ENCODE measurements around the gene POU3F1. TPM values are rescaled to one million over a fixed set of nuclear protein-coding genes. Genes with fewer than 3 reads are reported as not detected.

The POU3F1 gene
- total RNA-seq, 4 donors from 2014 or later: 0.20 TPM; not detected in 3

GRCh38 chr1:38062361-38063288 lies 16.0 kb upstream of the POU3F1 start:
- H3K27ac ChIP-seq: no peak overlapping the region
- no peaks in the 10 kb centered on the region for H3K36me3 ChIP-seq
- no peak for ATAC-seq
- no peaks in the 10 kb centered on the region for H3K4me1 ChIP-seq
- H3K27me3 ChIP-seq: peaks cover 6% of the 10 kb centered on the region
- no peaks in the 10 kb centered on the region for H3K9me3 ChIP-seq
- WGBS, 2 donors (ENCODE audit: low coverage in 1 of 2): 69 to 93% methylated on average over 3 to 4 of the region's 6 CpGs
- no peak for TF ChIP-seq POLR2AphosphoS5 (IDR thresholded peaks at IDR 0.05)
- no peak overlapping the region for H3K4me3 ChIP-seq

- ATAC-seq: no peak
- Histone ChIP-seq H3K4me1 (no peaks in the 10 kb centered on the region), H3K36me3 (no peaks in the 10 kb centered on the region), H3K9me3 (no peaks in the 10 kb centered on the region), H3K4me3 (no peak overlapping the region), H3K27ac (no peak overlapping the region), H3K27me3 (no peaks in the 10 kb centered on the region)
- no peak for TF ChIP-seq POLR2A (IDR thresholded peaks at IDR 0.05)
- TF ChIP-seq POLR2AphosphoS5 (IDR thresholded peaks at IDR 0.05): no peak
- no peak for TF ChIP-seq CTCF (IDR thresholded peaks at IDR 0.05)
- no peak for TF ChIP-seq EP300 (IDR thresholded peaks at IDR 0.05)
- 81% methylated on average over 4 of the region's 7 CpGs; no CpG with 5 or more reads in 1 of the 2 donors for WGBS, 2 donors (ENCODE audit: low coverage in 1 of 2)
Observed at GRCh38 chr1:38061883-38062328, 15.3 kb upstream of the POU3F1 start.

- 82 to 100% methylated on average over 1 of the region's 1 CpG for WGBS, 2 donors (ENCODE audit: low coverage in 1 of 2)
- TF ChIP-seq POLR2A (IDR thresholded peaks at IDR 0.05): no peak
- TF ChIP-seq POLR2AphosphoS5 (IDR thresholded peaks at IDR 0.05): no peak
Observed at GRCh38 chr1:38061290-38061689, 14.7 kb upstream of the POU3F1 start.

GRCh38 chr1:38060498-38060897 lies 13.9 kb upstream of the POU3F1 start:
- no peaks in the 10 kb centered on the region for H3K9me3 ChIP-seq
- peaks cover under 1% of the 10 kb centered on the region for H3K27me3 ChIP-seq
- H3K36me3 ChIP-seq: no peaks in the 10 kb centered on the region
- 80 to 82% methylated on average over 1 to 2 of the region's 2 CpGs for WGBS, 2 donors (ENCODE audit: low coverage in 1 of 2)
- H3K4me1 ChIP-seq: no peaks in the 10 kb centered on the region
- TF ChIP-seq POLR2AphosphoS5 (IDR thresholded peaks at IDR 0.05): no peak
- TF ChIP-seq CTCF (IDR thresholded peaks at IDR 0.05): no peak
- TF ChIP-seq EP300 (IDR thresholded peaks at IDR 0.05): no peak
- no peak for TF ChIP-seq POLR2A (IDR thresholded peaks at IDR 0.05)
- no peak for ATAC-seq
- no peak overlapping the region for H3K4me3 ChIP-seq
- no peak overlapping the region for H3K27ac ChIP-seq

More at GRCh38 chr1:38061290-38061689, 14.7 kb upstream of the POU3F1 start:
- Histone ChIP-seq H3K27ac (no peak overlapping the region), H3K9me3 (no peaks in the 10 kb centered on the region), H3K4me1 (no peaks in the 10 kb centered on the region), H3K27me3 (no peaks in the 10 kb centered on the region), H3K36me3 (no peaks in the 10 kb centered on the region), H3K4me3 (no peak overlapping the region)
- ATAC-seq: no peak

- no peaks in the 10 kb centered on the region for H3K9me3 ChIP-seq
- H3K27me3 ChIP-seq: peaks cover 8% of the 10 kb centered on the region
- TF ChIP-seq POLR2A (IDR thresholded peaks at IDR 0.05) (no peak), CTCF (IDR thresholded peaks at IDR 0.05) (no peak), POLR2AphosphoS5 (IDR thresholded peaks at IDR 0.05) (no peak)
- no peaks in the 10 kb centered on the region for H3K4me1 ChIP-seq
- no peak overlapping the region for H3K27ac ChIP-seq
- ATAC-seq: no peak
- WGBS, 2 donors (ENCODE audit: low coverage in 1 of 2): 86 to 100% methylated on average over 1 of the region's 6 CpGs
- H3K4me3 ChIP-seq: no peak overlapping the region
- no peaks in the 10 kb centered on the region for H3K36me3 ChIP-seq
Observed at GRCh38 chr1:38059635-38060250, 13.2 kb upstream of the POU3F1 start.

Measured in gastroesophageal sphincter (tissue), 4 donors.